HEK293 (cell line): ENCODE data around the gene SLC48A1.

ENCODE experiments used
- CTCF ChIA-PET: fragments of 350-600 bp; formaldehyde crosslinking; extraction: SDS; loops from one replicate; lab custom pipeline; 2021; ENCODE audit warnings: antibody characterized with exemption; lab: Yijun Ruan, JAX
- POLR2A ChIA-PET: fragments of 300-600 bp; formaldehyde crosslinking; extraction: SDS; loops from one replicate; lab custom pipeline; 2020; ENCODE audit warnings: antibody characterized with exemption, inconsistent platforms; lab: Yijun Ruan, JAX
- H3K27ac ChIP-seq: fragments of 200-500 bp; sonication (Bioruptor generic); 2 replicates; pipeline ENCODE4 v1.5.1; 2014; ENCODE audit warnings: low read depth, low read length, control low read depth, inconsistent platforms; ENCODE audit errors: extremely low read depth
- H3K36me3 ChIP-seq, 2 experiments: fragments of 200-500 bp in 1 of 2; sonication (Bioruptor generic) in 1 of 2; 1 replicate in 1 of 2; 2 replicates in 1 of 2; pipeline ENCODE4 v1.5.1; 2014 to 2017; ENCODE audit warnings: inconsistent platforms in 2 of 2, low read length in 2 of 2; ENCODE audit not compliant: control insufficient read depth in 2 of 2, insufficient read depth in 1 of 2
- H3K4me1 ChIP-seq: fragments of 200-500 bp; sonication (Bioruptor generic); 2 replicates; pipeline ENCODE4 v1.5.1; 2014; ENCODE audit warnings: mild to moderate bottlenecking, low read length, inconsistent platforms; ENCODE audit not compliant: control insufficient read depth, insufficient read depth
- H3K4me3 ChIP-seq: 2 replicates; pipeline ENCODE4 v1.5.1; 2011; ENCODE audit warnings: low read depth, mild to moderate bottlenecking, control low read depth, low read length, moderate library complexity
- H3K9me3 ChIP-seq: fragments of 200-500 bp; sonication (Bioruptor generic); 2 replicates; pipeline ENCODE4 v1.5.1; 2014; ENCODE audit warnings: low read depth, low read length, inconsistent platforms; ENCODE audit not compliant: control insufficient read depth, insufficient read depth
- EGR2 ChIP-seq: fragments of 450-650 bp; formaldehyde crosslinking; IDR thresholded peaks from 2 replicates; pipeline ENCODE4 v1.5.1; 2016; ENCODE audit warnings: low read depth, missing biosample characterization, missing genetic modification characterization
- FEZF1 ChIP-seq: fragments of 450-650 bp; formaldehyde crosslinking; IDR thresholded peaks from 2 replicates; pipeline ENCODE4 v1.5.1; 2016; ENCODE audit warnings: missing biosample characterization, missing genetic modification characterization
- GLI4 ChIP-seq: fragments of 450-650 bp; formaldehyde crosslinking; IDR thresholded peaks from 2 replicates; pipeline ENCODE4 v1.5.1; 2016; ENCODE audit warnings: missing biosample characterization, missing genetic modification characterization
- GLIS1 ChIP-seq: fragments of 450-650 bp; formaldehyde crosslinking; IDR thresholded peaks from 2 replicates; pipeline ENCODE4 v1.5.1; 2016; ENCODE audit warnings: missing biosample characterization, missing genetic modification characterization
- KLF1 ChIP-seq: fragments of 450-650 bp; formaldehyde crosslinking; IDR thresholded peaks from 2 replicates; pipeline ENCODE4 v1.5.1; 2016; ENCODE audit warnings: missing biosample characterization, missing genetic modification characterization
- PRDM1 ChIP-seq: fragments of 450-650 bp; formaldehyde crosslinking; IDR thresholded peaks from 2 replicates; pipeline ENCODE4; 2016; ENCODE audit warnings: missing biosample characterization, missing genetic modification characterization
- ZBTB17 ChIP-seq: fragments of 450-650 bp; formaldehyde crosslinking; IDR thresholded peaks from 2 replicates; pipeline ENCODE4 v1.5.1; 2016; ENCODE audit warnings: missing biosample characterization, missing genetic modification characterization
- ZFP37 ChIP-seq: fragments of 450-650 bp; formaldehyde crosslinking; IDR thresholded peaks from 2 replicates; pipeline ENCODE4 v1.5.1; 2016; ENCODE audit warnings: missing biosample characterization, missing genetic modification characterization
- ZNF18 ChIP-seq: fragments of 450-650 bp; formaldehyde crosslinking; IDR thresholded peaks from 2 replicates; pipeline ENCODE4 v1.5.1; 2016; ENCODE audit warnings: missing biosample characterization, missing genetic modification characterization
- ZNF223 ChIP-seq: fragments of 450-650 bp; formaldehyde crosslinking; IDR thresholded peaks from 2 replicates; pipeline ENCODE4 v1.5.1; 2016; ENCODE audit warnings: missing biosample characterization, missing genetic modification characterization
- ZNF280D ChIP-seq: fragments of 450-650 bp; formaldehyde crosslinking; IDR thresholded peaks from 2 replicates; pipeline ENCODE4 v1.5.1; 2016; ENCODE audit warnings: missing biosample characterization, missing genetic modification characterization
- ZNF501 ChIP-seq: fragments of 450-650 bp; formaldehyde crosslinking; IDR thresholded peaks from 2 replicates; pipeline ENCODE4 v1.5.1; 2016; ENCODE audit warnings: missing biosample characterization, missing genetic modification characterization
- ZNF658 ChIP-seq: fragments of 450-650 bp; formaldehyde crosslinking; IDR thresholded peaks from 2 replicates; pipeline ENCODE4; 2016; ENCODE audit warnings: missing biosample characterization, missing genetic modification characterization

The SLC48A1 gene

GRCh38 chr12:47739297-47739696, 33.7 kb upstream of the SLC48A1 start:
- no peaks in the 10 kb centered on the region for H3K36me3 ChIP-seq
- H3K4me3 ChIP-seq: no peak overlapping the region
- no peak for TF ChIP-seq ZFP37 (tag by site-specific recombination)
- peak; percentile 28; the same call in 1 of the 2 replicates for TF ChIP-seq PRDM1 (tag by site-specific recombination)
- ChIA-PET POLR2A (no interaction called here), CTCF (interaction anchor here (0.6 to 13.5 kb wide), 5 partner anchors 16 to 197 kb away, joined by 5 to 784 read pairs (median 264); partner anchors contain the start of genes ENDOU, RAPGEF3 and SLC48A1)
- H3K9me3 ChIP-seq: no peaks in the 10 kb centered on the region
- H3K4me1 ChIP-seq: no peaks in the 10 kb centered on the region
- no peak overlapping the region for H3K27ac ChIP-seq

- no peaks in the 10 kb centered on the region for H3K9me3 ChIP-seq
- no peaks in the 10 kb centered on the region for H3K36me3 ChIP-seq
- H3K4me3 ChIP-seq: no peak overlapping the region
- peak; percentile 23; the same call in 1 of the 2 replicates for TF ChIP-seq GLIS1 (tag by site-specific recombination)
- TF ChIP-seq KLF1 (tag by site-specific recombination): peak; percentile 52; the same call in 1 of the 2 replicates
- no peak for TF ChIP-seq ZBTB17 (tag by site-specific recombination)
- no peak for TF ChIP-seq ZNF658 (tag by site-specific recombination)
- TF ChIP-seq ZNF18 (tag by site-specific recombination): no peak
- H3K27ac ChIP-seq: no peak overlapping the region
- ChIA-PET POLR2A (interaction anchor here (1.5 kb wide), 1 partner anchor 23 kb away, joined by 3 read pairs; no protein-coding TSS in a partner anchor), CTCF (interaction anchor here (0.5 to 13.5 kb wide), 6 partner anchors 17 to 1678 kb away, joined by 3 to 784 read pairs (median 252); partner anchors contain the start of genes ENDOU, RAPGEF3 and SLC48A1)
- H3K4me1 ChIP-seq: no peaks in the 10 kb centered on the region
These were observed 33.1 kb upstream of the SLC48A1 start for GRCh38 chr12:47739979-47740378.

- ChIA-PET POLR2A (interaction anchor here (1.0 to 4.0 kb wide), 4 partner anchors 22 to 35 kb away, joined by 3 to 34 read pairs (median 4); partner anchors contain the start of gene RPAP3), CTCF (interaction anchor here (0.5 to 13.5 kb wide), 16 partner anchors 16 to 1679 kb away, joined by 3 to 784 read pairs (median 13); partner anchors contain the start of genes ENDOU, RAPGEF3 and SLC48A1)
These were observed 32.3 kb upstream of the SLC48A1 start for GRCh38 chr12:47740606-47741339.

More at GRCh38 chr12:47740606-47741339, 32.3 kb upstream of the SLC48A1 start:
- TF ChIP-seq ZNF501 (no peak), ZNF223 (tag by site-specific recombination) (peak; percentile 70; the same call in 1 of the 2 replicates), ZNF280D (tag by site-specific recombination) (no peak), FEZF1 (tag by site-specific recombination) (no peak), GLI4 (tag by site-specific recombination) (no peak), EGR2 (tag by site-specific recombination) (peak; percentile 37)
- Histone ChIP-seq H3K36me3 (no peaks in the 10 kb centered on the region), H3K4me1 (no peaks in the 10 kb centered on the region), H3K9me3 (no peaks in the 10 kb centered on the region), H3K27ac (no peak overlapping the region), H3K4me3 (no peak overlapping the region)
